ENCODE measurements around the gene PPP2R2C. TPM values are rescaled to one million over a fixed set of nuclear protein-coding genes. Genes with fewer than 3 reads are reported as not detected.

PPP2R2C gene
- total and polyA plus RNA-seq, 2 experiments from 2014 or later, result 1.3 to 9.2 TPM

DNA sequence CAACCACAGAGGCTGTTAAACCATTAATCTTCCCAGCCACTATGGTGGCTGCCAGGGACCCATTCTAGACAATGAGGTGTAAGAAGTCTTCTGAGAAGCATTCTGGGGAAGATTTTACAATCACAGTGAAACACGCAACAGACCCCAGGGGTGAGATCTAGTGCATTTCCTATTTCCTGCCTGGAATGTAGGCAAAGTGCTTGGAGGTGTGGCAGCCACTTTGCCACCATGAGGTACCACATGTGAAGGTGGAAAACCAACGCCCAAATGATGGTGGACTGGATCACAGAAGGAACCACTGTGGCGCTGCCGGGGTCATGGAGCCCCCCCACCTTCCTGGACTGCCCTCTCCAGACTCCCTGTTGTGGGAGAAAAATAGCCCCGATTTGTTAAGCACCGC is 140.9 kb downstream of the PPP2R2C start (continued):
- TF ChIP-seq EZH2phosphoT487 (IDR thresholded peaks at IDR 0.05; ENCODE audit: unreplicated experiment) (no peak), ZNF331 (CRISPR knock-in tag; IDR thresholded peaks at IDR 0.05; ENCODE audit: low read depth) (no peak)
- TF ChIP-seq, protein P1, sequence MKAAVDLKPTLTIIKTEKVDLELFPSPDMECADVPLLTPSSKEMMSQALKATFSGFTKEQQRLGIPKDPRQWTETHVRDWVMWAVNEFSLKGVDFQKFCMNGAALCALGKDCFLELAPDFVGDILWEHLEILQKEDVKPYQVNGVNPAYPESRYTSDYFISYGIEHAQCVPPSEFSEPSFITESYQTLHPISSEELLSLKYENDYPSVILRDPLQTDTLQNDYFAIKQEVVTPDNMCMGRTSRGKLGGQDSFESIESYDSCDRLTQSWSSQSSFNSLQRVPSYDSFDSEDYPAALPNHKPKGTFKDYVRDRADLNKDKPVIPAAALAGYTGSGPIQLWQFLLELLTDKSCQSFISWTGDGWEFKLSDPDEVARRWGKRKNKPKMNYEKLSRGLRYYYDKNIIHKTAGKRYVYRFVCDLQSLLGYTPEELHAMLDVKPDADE (IDR thresholded peaks at IDR 0.05), result no peak
- TF ChIP-seq, protein P2, sequence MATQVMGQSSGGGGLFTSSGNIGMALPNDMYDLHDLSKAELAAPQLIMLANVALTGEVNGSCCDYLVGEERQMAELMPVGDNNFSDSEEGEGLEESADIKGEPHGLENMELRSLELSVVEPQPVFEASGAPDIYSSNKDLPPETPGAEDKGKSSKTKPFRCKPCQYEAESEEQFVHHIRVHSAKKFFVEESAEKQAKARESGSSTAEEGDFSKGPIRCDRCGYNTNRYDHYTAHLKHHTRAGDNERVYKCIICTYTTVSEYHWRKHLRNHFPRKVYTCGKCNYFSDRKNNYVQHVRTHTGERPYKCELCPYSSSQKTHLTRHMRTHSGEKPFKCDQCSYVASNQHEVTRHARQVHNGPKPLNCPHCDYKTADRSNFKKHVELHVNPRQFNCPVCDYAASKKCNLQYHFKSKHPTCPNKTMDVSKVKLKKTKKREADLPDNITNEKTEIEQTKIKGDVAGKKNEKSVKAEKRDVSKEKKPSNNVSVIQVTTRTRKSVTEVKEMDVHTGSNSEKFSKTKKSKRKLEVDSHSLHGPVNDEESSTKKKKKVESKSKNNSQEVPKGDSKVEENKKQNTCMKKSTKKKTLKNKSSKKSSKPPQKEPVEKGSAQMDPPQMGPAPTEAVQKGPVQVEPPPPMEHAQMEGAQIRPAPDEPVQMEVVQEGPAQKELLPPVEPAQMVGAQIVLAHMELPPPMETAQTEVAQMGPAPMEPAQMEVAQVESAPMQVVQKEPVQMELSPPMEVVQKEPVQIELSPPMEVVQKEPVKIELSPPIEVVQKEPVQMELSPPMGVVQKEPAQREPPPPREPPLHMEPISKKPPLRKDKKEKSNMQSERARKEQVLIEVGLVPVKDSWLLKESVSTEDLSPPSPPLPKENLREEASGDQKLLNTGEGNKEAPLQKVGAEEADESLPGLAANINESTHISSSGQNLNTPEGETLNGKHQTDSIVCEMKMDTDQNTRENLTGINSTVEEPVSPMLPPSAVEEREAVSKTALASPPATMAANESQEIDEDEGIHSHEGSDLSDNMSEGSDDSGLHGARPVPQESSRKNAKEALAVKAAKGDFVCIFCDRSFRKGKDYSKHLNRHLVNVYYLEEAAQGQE (IDR thresholded peaks at IDR 0.05; ENCODE audit: unreplicated experiment), result no peak

DNA sequence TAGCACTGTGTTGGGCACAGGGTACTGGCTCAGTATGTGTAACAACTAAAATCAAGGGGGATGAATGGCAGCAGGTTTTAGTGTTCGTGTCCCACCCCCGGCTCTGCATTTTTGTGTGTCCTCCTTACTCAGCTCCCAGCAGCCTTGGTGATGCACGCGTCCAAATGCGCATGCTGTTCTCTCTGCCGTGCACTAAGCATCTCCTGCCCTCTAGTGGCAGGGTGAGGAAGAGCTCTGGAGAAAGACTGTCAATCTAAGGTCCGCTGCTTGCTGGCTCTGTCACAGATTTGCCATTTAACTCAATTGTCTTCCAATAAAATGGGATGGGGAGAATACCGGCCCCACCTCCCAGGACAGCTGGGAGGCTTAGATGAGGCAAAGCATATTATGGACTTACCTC is 141.4 kb downstream of the PPP2R2C start:
- no peaks in the 10 kb centered on the region for H3F3A ChIP-seq (replicated peaks; ENCODE audit: low read depth)
- H3K36me3 ChIP-seq (ENCODE audit: insufficient read depth), result no peaks in the 10 kb centered on the region
- no peaks in the 10 kb centered on the region for H3K9me2 ChIP-seq (ENCODE audit: insufficient read depth)
- no peak overlapping the region for H2AFZ ChIP-seq
- H3K27ac Mint-ChIP-seq, result no peak overlapping the region
- H3K4me3 ChIP-seq, result no peak overlapping the region
- H3K4me1 ChIP-seq (ENCODE audit: insufficient read depth), result no peaks in the 10 kb centered on the region
- H3K4me2 ChIP-seq, result no peak overlapping the region
- ATAC-seq (0 out of 3 replicates have a peak, but pooled peaks have one; percentile 9), DNase-seq (ENCODE audit: low spot score) (peak; percentile 73)
- H3K27me3 Mint-ChIP-seq (ENCODE audit: insufficient read depth, low read depth, poor library complexity), result peaks cover 13% of the 10 kb centered on the region
- peaks cover 26% of the 10 kb centered on the region; the same call in 2 of the 3 replicates for H3K9me3 Mint-ChIP-seq
- H3K27ac ChIP-seq (ENCODE audit: low read depth), result no peak overlapping the region
- 0 out of 3 replicates have a peak, but pooled peaks cover 2% of the 10 kb centered on the region for H3K4me1 Mint-ChIP-seq
- no peaks in the 10 kb centered on the region for H3K27me3 ChIP-seq (ENCODE audit: insufficient read depth)
- no peak for TF ChIP-seq ZNF114 (CRISPR knock-in tag; IDR thresholded peaks at IDR 0.05)
- TF ChIP-seq, protein P3, sequence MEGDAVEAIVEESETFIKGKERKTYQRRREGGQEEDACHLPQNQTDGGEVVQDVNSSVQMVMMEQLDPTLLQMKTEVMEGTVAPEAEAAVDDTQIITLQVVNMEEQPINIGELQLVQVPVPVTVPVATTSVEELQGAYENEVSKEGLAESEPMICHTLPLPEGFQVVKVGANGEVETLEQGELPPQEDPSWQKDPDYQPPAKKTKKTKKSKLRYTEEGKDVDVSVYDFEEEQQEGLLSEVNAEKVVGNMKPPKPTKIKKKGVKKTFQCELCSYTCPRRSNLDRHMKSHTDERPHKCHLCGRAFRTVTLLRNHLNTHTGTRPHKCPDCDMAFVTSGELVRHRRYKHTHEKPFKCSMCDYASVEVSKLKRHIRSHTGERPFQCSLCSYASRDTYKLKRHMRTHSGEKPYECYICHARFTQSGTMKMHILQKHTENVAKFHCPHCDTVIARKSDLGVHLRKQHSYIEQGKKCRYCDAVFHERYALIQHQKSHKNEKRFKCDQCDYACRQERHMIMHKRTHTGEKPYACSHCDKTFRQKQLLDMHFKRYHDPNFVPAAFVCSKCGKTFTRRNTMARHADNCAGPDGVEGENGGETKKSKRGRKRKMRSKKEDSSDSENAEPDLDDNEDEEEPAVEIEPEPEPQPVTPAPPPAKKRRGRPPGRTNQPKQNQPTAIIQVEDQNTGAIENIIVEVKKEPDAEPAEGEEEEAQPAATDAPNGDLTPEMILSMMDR (conservative IDR thresholded peaks at IDR 0.05; ENCODE audit: low read depth in 2 of 2), result peak; percentile 74 to 86
- no peaks in the 10 kb centered on the region for H3K79me2 ChIP-seq (replicated peaks; ENCODE audit: insufficient read depth)
- H3K36me3 Mint-ChIP-seq (ENCODE audit: low read depth), result peaks cover 13% of the 10 kb centered on the region; the same call in 2 of the 3 replicates
- no peak overlapping the region for H3K4me3 Mint-ChIP-seq
- no peaks in the 10 kb centered on the region for H4K20me1 ChIP-seq (replicated peaks; ENCODE audit: insufficient read depth)

DNA sequence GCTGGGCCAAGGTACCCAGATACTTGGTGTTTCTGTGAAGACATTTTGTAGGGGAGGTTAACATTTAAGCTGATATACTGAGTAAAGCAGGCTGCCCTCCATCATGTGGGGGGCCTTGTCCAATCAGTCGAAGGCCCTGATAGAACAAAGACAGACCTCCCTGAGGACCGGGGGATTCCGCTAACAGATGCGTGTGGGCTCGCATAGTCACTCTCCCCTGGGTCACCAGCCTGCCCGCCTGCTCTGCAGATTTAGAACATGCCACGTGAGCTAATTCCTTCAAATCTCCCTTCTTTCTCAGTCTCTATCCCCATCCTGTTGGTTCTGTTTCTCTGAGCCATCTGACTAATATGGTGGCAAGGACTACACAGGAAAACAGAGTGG is 142.0 kb downstream of the PPP2R2C start:
- no peak overlapping the region for H2AFZ ChIP-seq
- Mint-ChIP-seq H3K9me3 (peaks cover 28% of the 10 kb centered on the region; the same call in 2 of the 3 replicates), H3K4me3 (no peak overlapping the region), H3K27ac (no peak overlapping the region), H3K27me3 (ENCODE audit: insufficient read depth, low read depth, poor library complexity) (peaks cover 14% of the 10 kb centered on the region), H3K4me1 (0 out of 3 replicates have a peak, but pooled peaks cover 2% of the 10 kb centered on the region), H3K36me3 (ENCODE audit: low read depth) (peaks cover 13% of the 10 kb centered on the region; the same call in 2 of the 3 replicates)
- no peaks in the 10 kb centered on the region for H3K36me3 ChIP-seq (ENCODE audit: insufficient read depth)
- no peaks in the 10 kb centered on the region for H3K9me2 ChIP-seq (ENCODE audit: insufficient read depth)
- H3F3A ChIP-seq (replicated peaks; ENCODE audit: low read depth), result no peaks in the 10 kb centered on the region
- no peaks in the 10 kb centered on the region for H4K20me1 ChIP-seq (replicated peaks; ENCODE audit: insufficient read depth)
- H3K4me1 ChIP-seq (ENCODE audit: insufficient read depth), result no peaks in the 10 kb centered on the region
- H3K4me3 ChIP-seq, result no peak overlapping the region
- DNase-seq (ENCODE audit: low spot score) (no peak), ATAC-seq (no peak)
- H3K4me2 ChIP-seq, result no peak overlapping the region
- H3K27ac ChIP-seq (ENCODE audit: low read depth), result no peak overlapping the region
- no peaks in the 10 kb centered on the region for H3K79me2 ChIP-seq (replicated peaks; ENCODE audit: insufficient read depth)
- no peaks in the 10 kb centered on the region for H3K27me3 ChIP-seq (ENCODE audit: insufficient read depth)
- TF ChIP-seq, protein P4, sequence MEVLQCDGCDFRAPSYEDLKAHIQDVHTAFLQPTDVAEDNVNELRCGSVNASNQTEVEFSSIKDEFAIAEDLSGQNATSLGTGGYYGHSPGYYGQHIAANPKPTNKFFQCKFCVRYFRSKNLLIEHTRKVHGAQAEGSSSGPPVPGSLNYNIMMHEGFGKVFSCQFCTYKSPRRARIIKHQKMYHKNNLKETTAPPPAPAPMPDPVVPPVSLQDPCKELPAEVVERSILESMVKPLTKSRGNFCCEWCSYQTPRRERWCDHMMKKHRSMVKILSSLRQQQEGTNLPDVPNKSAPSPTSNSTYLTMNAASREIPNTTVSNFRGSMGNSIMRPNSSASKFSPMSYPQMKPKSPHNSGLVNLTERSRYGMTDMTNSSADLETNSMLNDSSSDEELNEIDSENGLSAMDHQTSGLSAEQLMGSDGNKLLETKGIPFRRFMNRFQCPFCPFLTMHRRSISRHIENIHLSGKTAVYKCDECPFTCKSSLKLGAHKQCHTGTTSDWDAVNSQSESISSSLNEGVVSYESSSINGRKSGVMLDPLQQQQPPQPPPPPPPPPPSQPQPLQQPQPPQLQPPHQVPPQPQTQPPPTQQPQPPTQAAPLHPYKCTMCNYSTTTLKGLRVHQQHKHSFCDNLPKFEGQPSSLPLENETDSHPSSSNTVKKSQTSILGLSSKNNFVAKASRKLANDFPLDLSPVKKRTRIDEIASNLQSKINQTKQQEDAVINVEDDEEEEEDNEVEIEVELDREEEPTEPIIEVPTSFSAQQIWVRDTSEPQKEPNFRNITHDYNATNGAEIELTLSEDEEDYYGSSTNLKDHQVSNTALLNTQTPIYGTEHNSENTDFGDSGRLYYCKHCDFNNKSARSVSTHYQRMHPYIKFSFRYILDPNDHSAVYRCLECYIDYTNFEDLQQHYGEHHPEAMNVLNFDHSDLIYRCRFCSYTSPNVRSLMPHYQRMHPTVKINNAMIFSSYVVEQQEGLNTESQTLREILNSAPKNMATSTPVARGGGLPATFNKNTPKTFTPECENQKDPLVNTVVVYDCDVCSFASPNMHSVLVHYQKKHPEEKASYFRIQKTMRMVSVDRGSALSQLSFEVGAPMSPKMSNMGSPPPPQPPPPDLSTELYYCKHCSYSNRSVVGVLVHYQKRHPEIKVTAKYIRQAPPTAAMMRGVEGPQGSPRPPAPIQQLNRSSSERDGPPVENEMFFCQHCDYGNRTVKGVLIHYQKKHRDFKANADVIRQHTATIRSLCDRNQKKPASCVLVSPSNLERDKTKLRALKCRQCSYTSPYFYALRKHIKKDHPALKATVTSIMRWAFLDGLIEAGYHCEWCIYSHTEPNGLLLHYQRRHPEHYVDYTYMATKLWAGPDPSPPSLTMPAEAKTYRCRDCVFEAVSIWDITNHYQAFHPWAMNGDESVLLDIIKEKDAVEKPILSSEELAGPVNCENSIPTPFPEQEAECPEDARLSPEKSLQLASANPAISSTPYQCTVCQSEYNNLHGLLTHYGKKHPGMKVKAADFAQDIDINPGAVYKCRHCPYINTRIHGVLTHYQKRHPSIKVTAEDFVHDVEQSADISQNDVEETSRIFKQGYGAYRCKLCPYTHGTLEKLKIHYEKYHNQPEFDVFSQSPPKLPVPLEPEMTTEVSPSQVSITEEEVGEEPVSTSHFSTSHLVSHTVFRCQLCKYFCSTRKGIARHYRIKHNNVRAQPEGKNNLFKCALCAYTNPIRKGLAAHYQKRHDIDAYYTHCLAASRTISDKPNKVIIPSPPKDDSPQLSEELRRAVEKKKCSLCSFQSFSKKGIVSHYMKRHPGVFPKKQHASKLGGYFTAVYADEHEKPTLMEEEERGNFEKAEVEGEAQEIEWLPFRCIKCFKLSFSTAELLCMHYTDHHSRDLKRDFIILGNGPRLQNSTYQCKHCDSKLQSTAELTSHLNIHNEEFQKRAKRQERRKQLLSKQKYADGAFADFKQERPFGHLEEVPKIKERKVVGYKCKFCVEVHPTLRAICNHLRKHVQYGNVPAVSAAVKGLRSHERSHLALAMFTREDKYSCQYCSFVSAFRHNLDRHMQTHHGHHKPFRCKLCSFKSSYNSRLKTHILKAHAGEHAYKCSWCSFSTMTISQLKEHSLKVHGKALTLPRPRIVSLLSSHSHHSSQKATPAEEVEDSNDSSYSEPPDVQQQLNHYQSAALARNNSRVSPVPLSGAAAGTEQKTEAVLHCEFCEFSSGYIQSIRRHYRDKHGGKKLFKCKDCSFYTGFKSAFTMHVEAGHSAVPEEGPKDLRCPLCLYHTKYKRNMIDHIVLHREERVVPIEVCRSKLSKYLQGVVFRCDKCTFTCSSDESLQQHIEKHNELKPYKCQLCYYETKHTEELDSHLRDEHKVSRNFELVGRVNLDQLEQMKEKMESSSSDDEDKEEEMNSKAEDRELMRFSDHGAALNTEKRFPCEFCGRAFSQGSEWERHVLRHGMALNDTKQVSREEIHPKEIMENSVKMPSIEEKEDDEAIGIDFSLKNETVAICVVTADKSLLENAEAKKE (CRISPR knock-in tag; IDR thresholded peaks at IDR 0.05), result no peak

Data from GM23338 (cell line).